Coronary artery (tissue), 2 donors: ENCODE results near the gene CCDC69.
"Not testable (repeated sequence)": the region's sequence is repeated elsewhere in the genome, so short reads cannot be mapped to it uniquely, and the experiment has no call there.

ENCODE experiments used
- DNase-seq: peaks from one replicate; pipeline ENCODE4 v3.0.0-alpha.2; 2017; ENCODE audit warnings: low spot score
- H3K27ac ChIP-seq, 2 donors: fragments of 200-600 bp; sonication (generic); one replicate each; pipeline ENCODE4 v1.5.1; 2016 to 2019
- H3K4me3 ChIP-seq: fragments of 200-600 bp; sonication (generic); 2 replicates; pipeline ENCODE4 v1.5.1; 2016; ENCODE audit warnings: mild to moderate bottlenecking, moderate library complexity
- CTCF ChIP-seq: fragments of 200-600 bp; sonication (generic); IDR thresholded peaks from one replicate; pipeline ENCODE4 v1.5.1; 2019; ENCODE audit warnings: antibody characterized with exemption

The CCDC69 gene

GRCh38 chr5:151259931-151260330 is 36.0 kb upstream of the CCDC69 start:
- TF ChIP-seq CTCF, result no peak
- no peak for DNase-seq
- Histone ChIP-seq H3K27ac (no peak overlapping the region), H3K4me3 (no peak overlapping the region)

GRCh38 chr5:151258816-151259215 is 34.9 kb upstream of the CCDC69 start:
- Histone ChIP-seq H3K27ac (no peak overlapping the region), H3K4me3 (no peak overlapping the region)
- TF ChIP-seq CTCF, result no peak
- no peak for DNase-seq

- no peak for DNase-seq
Observed at GRCh38 chr5:151258201-151258611, 34.3 kb upstream of the CCDC69 start.

GRCh38 chr5:151257731-151258181 is 33.9 kb upstream of the CCDC69 start:
- no peak for TF ChIP-seq CTCF
- DNase-seq, result no peak
- H3K4me3 ChIP-seq, result no peak overlapping the region
- H3K27ac ChIP-seq, result peak overlapping the region in 1 of 2 donors; percentile 38

More at GRCh38 chr5:151258201-151258611, 34.3 kb upstream of the CCDC69 start:
- TF ChIP-seq CTCF, result no peak
- peak overlapping the region in 1 of 2 donors; percentile 38 for H3K27ac ChIP-seq
- H3K4me3 ChIP-seq, result no peak overlapping the region

DNA sequence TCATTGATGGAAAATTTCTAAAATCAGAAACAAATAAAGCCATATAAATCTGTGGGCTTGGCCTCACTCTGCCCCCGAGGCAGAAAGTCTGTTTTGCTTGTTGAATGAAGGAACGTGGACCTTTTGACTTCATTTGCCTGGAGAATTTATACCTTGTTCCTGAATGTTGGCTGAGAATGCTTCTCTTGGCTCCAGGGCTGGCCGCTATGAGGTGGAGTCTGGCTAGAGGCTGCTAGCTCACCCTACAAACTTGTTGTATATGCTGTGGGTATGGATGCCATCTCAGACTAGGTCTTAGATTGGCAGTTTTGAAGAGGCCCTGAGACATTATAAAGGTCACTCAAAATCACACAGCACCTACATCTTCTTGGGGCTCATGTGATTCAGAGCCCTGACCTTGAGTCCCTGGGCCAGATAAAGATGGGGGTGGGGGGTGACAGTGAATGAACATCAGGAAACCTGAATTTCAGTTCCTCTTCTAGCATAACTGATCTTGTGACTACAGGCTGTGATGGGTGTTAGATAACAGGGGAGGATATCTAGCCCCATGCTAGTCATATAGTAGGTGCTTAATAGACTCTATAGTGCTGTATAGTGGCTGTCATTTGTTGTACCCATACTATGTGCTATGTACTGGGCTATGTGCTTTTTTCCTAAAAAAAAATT is 31.9 kb upstream of the CCDC69 start:
- no peak overlapping the region for H3K4me3 ChIP-seq
- H3K27ac ChIP-seq, result no peak overlapping the region
- no peak for TF ChIP-seq CTCF
- DNase-seq, result no peak

DNA sequence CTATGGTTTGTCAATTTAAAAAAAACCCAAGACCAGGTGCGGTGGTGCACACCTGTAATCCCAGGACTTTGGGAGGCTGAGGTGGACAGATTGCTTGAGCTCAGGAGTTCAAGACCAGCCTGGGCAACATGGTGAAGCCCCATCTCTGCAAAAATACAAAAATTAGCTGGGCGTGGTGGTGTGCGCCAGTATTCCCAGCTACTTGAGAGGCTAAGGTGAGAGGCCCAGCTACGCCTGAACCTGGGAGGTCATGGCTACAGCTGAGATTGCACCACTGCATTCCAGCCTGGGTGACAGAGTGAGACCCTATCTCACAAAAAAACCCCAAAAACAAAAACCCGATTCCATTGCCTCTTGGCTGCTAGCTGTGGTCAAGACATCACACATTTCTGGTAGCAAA is 31.1 kb upstream of the CCDC69 start:
- H3K4me3 ChIP-seq, DNase-seq, H3K27ac ChIP-seq: not testable (repeated sequence)

GRCh38 chr5:151254556-151254955 is 30.7 kb upstream of the CCDC69 start:
- Histone ChIP-seq H3K4me3 (peak overlapping the region; percentile 85), H3K27ac (no peak overlapping the region)
- no peak for DNase-seq
- no peak for TF ChIP-seq CTCF
